Fibroblast of peridontal ligament (primary cell): ENCODE results near the gene TFPI.
"Not testable (repeated sequence)": the region's sequence is repeated elsewhere in the genome, so short reads cannot be mapped to it uniquely, and the experiment has no call there.

Experiments used
- DNase-seq: peaks from one replicate; pipeline ENCODE4 v3.0.0-alpha.2; 2010; ENCODE audit errors: extremely low read depth

TFPI gene

DNA sequence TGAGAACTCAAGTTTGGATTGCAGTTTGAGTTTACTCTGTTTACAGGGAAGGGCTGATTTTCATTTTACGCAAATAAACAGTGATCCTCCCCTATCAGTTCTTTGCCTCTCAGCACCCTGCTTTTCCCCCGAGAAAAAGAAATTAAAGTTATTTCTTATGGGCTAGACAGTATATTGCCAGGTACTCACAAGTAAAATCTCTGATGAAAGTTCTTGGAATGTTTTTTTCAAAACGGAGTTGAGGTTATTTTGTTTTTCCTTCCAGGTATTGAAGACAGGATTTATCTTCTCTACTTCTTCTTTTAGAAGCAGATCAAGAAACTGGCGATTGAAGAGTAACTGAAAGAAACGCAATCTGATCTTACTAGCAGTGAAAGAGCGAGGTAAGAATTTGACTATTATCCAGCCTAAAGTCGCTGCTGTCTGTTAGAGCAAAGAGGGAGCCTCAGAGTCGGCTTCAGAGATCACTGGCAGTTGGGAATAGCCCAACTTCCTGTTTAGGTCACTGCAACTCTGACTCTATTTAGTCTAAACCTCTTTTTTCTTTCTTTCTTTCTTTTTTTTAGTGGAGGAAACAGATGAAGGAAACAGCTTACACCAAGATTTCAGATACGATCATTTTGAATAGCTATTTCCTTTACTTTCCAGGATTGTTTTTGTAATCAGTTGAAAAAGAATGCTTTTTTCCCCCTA, at the start of gene TFPI:
TFPI (minus strand) TSS at position 425 of the 693 bp plus-strand sequence. CDS start 50,667 bp downstream, outside the sequence.
- peak; percentile 80 for DNase-seq

DNA sequence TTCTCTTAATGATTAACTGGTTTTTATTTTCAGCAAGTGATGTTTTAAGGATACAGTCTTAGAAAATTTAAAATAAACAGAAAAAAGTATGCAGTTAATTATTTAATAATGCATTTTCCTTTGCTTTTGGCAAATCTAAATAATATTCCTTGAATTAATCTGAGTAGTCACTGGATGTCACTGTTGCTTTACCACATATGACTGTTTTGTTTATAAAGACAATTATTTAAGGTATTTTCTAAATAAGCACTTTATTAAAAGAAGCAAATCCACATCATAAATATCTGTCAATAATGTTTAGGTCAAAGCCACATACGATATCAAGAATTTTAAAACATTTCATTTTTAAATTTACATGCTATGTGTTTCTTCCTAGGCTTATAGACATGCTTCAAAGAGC, 40.6 kb upstream of the TFPI start:
- peak; percentile 42 for DNase-seq

DNA sequence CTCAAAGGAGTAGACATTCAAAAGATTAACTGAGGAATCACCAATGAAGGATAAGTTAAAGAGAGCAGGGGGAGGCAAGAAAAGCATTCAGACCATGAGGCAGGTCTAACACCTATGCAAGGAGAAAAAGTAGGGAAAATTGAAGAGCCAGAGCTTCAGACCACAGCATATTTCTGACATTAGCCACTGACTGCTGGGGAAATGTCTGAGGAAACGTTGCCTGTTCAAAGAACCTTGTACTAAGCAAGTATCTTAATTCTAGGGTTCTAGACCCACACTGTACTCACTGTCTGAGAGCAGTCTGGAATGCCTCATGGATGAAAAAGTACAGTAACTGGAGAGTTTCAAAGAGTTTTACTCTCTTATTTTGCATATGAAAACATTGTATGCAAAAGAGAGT, 39.5 kb upstream of the TFPI start:
- DNase-seq, result no peak

DNA sequence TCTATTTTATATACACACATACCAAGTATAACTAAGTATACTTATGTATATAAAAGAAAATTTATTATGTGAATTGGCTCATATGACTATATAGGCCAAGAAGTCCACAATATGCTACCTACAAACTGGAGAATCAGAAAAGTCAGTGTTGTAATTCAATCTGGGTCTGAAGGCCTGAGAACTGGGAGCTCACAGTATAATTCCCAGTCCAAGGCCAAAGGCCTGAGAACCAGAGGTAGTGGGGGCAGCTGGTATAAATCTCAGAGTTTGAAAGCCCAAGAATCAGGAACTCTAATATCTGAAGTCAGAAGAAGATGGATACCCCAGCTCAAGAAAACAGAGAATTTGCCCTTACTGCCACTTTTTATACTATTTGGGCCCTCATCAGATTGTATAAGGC, 38.9 kb upstream of the TFPI start:
- no peak for DNase-seq

DNA sequence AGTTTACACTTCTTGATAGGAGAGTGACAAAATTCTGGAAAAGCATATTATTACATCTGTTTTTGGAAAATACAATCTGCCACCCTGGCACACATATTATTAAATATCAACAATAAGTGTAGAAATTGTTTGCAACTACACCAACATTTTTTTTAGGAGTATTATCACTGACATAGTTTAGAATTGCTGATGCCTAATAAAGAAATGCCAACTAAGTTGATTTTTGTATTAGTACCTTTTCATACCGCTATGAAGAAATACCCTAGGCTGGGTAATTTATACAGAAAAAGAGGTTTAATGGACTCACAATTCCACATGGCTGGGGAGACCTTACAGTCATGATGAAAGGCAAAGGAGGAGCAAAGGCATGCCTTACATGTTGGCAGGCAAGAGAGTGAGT, 35.9 kb upstream of the TFPI start:
- no peak for DNase-seq

DNA sequence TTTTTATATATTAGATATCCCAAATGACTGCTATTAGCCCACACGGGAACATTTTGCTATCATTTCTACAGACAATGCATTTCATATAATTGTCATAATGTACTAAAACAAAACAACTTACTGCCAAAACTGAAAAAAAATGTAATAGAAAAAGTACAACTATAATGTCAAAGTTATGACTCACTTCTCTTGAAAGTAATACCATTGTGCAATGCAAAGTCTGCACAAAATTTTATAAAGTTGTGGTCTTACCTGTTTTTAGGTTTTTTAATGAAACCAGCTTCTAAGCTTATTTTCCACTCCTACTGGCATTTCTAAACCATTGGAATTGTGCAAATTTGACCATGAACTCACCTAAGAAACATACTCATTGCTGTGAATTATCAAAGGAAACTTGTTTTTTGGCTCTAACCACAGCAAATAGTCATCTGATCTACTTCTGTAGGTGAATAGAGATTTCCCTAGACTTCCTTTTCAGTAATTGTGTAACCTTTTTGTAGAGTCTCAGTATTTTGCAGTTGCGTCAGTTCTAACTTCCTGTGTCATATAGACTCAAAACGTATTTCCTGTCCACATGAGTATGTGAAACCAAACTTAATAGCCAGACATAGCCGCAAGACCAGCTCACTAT, 31.9 kb upstream of the TFPI start:
- peak; percentile 52 for DNase-seq

DNA sequence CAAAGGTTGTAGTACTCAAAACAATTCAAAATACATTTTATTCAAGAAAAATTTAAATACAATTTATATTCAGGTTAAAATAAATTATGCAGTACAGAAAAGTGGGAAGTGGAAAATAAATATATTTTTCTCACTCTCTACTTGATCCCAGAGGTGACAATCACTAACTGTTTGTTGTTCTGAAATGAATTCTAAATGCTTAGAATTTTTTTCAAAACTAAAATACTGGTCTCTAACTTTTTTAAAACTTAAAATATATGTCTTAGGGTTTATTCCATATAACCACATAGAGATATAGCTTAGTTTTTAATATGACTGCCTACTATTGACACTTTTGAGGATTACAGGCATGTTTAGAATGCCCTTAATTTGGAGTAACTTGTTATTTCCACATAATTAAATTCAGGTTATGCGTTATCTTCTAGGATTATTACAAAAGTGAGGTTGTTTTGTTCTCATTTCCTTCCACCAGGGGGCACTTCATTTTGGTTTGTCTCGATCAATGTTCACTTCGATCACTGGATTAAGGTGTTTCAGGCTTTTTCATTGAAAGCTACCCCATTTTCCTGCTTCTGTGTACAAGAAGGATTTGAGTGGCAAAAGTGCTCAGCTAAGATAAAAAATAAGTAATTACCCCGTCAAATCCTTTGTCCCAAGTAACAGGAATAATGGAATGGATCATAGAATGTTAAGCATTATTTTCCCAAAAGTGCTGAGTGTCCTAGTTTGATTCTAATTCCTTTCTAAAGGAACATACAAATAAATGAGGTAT, 27.1 kb upstream of the TFPI start:
- peak; percentile 81 for DNase-seq

DNA sequence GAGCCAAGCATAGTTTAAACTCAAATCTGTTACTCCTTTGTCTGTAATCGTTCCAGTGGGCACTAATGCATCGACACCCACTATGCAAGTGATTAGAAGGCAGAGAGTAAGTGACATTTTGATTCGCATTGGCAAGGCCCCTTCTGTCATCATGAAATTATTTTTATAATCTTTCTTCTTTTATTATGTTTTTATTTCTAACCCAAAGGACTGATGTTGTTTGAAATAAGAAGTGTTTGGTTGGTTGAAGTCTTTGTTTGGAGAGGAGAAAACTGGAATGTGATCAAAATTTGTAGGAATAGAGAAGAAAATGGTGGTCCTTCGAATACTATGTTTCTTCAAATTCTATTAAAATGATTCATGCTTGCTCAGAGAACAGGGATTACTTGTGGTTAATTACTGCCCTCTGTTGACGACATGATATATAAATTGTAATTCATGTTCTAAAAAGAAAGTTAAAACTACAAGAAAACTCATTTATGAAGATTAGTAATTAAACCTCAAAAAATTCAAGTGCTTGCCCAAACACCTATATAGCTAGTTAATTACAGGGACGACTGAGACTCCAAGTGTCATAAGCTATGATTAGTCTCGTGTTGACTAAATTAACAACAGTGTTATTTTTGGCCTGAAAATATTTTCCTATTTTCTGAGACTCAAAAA, 26.4 kb upstream of the TFPI start:
- peak; percentile 94 for DNase-seq

DNA sequence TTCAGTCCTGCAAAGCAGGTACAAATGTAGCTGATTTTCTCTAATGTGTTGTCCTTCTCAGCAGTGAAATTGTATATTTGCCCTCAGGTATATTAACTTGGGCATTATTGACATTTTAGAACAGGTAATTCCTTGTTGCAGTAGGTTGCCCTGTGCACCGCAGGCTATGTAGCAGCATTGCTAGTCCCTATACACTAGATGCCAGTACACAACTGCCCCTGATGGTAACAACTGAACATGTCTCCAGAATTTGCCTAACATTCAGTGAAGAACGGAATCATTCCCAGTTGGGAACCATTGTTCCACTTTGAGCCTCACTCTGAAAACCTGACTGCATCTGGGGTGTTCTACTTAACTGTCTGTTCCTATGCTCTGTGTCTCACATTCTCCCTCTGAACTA, 23.1 kb upstream of the TFPI start:
- DNase-seq, result no peak

DNA sequence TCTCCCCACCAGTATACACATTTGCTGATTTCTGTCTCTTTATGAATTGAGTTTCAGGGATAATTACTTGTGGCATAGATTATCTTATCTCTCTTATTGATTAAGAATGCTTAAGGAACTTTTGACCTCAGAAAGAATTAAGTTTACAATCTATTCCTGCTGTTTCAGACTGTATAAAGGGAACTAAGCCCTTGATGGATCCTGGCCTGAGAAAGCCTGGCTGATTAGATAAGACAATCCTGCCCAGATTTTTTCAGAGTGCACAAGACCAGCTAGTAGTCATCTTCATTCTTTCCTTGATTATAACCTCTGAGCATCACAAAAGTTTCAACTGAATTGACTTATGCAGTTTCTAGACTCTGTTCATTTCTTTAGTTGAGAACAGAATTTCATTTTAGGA, 22.7 kb upstream of the TFPI start:
- DNase-seq, result peak; percentile 42

DNA sequence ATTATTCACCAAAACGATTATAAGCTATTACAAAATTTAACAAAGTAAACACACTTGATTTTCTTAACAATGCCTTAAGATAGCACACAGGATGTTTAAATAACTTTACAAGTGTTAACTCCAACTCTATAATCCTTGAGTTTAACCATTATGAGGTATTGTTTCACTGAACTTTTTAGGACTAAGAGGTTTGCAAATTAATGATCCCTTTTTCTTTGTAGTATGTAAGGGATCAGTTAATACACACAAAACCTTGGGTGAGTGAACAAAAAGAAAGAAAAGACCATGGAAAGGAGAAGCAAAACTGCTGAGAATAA, 21.5 kb upstream of the TFPI start:
- no peak for DNase-seq

DNA sequence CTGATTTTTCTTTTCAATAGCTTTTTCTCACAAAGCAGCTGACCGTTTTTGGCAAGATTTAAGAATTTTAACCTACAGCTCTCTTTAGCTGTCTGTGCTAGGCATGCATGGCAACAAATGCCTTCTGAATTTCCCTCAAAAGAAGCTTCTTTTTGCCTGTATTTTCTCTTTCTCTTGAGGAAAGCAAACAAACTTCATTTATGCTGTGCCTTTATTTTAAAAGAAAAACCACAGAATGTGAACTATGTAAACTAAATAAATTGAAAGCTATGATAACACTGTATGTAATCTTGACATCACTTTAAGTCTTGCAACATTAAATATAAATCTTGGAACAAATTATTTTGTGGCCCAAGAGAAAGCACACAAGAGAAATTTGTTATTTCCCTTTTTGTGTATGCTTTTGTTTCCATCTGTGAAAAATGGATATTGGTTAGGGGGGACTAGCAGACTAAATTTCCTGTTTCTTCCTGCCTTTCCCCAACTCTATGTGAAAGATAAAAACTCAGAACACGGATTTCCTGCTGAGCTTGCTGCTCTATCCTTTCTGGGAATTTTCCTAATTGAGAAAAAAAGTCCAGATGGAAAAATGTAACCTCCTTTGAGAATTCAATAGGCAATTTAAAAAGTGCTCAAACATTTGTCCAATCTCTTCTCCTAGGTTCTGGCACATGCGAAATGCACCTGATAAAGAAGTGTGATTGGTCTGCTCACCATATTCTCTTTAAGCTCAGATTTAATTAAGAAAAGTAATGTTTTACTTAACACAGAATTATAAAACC, 20.9 kb upstream of the TFPI start:
- peak; percentile 91 for DNase-seq

DNA sequence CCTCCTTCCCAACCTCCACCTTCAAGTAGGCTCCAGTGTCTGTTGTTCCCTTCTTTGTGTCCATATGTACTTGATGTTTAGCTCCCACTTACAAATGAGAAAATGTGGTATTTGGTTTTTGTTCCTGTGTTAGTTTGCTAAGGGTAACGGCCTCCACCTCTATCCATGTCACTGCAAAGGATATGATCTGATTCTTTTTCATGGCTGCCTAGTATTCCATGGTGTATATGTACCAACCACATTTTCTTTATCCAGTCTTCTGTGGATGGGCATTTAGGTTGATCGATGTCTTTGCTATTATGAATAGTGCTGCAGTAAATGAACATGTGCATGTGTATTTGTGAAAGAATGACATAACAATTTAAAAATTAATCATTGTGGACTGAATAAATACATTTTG, 19.5 kb upstream of the TFPI start:
- no peak for DNase-seq

DNA sequence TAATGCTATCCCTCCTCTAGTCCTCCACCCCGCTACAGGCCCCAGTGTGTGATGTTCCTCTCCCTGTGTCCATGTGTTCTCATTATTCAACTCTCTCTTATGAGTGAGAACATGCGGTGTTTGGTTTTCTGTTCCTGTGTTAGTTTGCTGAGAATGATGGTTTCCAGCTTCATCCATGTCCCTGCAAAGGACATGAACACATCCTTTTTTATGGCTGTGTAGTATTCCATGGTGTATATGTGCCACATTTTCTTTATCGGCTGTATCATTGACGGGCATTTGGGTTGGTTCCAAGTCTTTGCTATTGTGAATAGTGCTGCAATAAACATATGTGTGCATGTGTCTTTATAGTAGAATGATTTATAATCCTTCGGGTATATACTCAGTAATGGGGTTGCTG, 17.8 kb upstream of the TFPI start:
- DNase-seq, result not testable (repeated sequence)

DNA sequence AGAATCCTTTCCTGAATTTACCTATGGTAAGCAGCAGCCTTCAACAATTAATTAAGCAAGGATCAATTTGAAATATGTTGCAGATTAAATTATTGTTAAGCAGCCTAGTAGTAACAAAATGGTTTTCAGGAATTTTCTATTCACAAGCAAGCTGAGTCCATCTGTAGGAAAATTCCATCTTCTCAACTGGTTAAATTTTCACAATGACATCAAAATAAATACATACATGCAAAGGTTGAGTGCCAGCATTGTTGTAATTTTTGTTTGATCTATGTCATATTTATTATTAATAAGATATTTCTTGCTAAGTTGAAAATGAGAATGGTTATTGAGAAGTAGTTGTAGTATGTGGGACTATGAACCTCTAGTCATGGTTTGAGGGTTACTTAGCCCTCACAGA, 15.3 kb upstream of the TFPI start:
- no peak for DNase-seq

DNA sequence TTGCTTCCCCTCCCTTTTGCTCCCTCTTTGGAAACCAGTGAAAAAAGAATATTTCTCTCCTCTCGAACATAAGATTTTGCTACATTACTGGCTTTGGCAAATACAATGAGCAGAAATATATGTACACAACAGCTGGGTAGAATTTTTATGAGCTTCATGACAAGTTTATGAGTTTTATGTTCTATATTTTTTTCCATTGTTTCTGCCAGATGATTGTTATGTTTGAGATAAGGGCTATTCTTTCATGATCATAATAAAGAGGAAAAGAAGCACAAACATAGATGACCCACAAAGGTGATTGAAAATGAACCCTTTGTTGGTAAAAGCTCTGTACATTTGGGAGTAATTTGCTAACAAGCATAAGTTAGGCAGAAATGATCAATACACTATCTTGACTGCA, 14.8 kb upstream of the TFPI start:
- no peak for DNase-seq

DNA sequence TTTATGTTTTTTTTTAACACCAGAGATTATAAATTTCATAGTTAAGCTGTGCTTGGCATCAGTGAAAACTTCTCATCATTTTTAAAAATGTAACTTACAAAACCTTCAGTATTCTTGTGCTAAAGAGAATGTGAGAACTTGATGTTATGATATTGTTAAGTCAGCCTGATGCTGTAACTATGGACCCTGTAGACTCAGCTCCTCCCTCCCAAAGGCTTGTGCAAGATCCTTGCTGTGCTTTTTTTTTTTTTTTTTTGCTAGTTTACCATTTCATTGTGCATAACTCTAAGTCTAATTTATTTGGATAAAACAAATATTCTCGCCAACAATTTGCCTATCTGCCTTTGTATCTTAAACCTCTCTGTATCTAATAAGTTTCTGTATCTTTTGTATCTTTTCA, 12.9 kb upstream of the TFPI start:
- peak; percentile 90 for DNase-seq

DNA sequence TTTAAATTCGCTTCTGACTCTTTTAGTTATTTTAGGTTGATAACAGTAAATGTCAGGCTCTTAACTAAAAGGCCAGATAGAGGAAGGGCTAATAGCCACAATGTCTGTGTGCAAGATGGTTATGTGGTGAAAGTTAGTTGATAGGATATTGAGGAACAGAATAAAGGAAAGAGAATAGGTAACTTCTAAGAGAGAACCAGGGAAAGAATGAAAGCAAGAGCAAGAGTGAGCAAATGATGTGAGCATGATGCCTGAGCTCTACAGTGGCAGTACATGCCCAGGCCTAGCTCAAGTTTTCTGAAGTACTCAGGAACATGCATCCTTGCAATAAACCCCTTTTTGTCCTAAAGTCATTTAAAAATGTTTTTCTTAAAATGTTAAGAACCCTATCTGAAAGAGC, 12.5 kb upstream of the TFPI start:
- no peak for DNase-seq

DNA sequence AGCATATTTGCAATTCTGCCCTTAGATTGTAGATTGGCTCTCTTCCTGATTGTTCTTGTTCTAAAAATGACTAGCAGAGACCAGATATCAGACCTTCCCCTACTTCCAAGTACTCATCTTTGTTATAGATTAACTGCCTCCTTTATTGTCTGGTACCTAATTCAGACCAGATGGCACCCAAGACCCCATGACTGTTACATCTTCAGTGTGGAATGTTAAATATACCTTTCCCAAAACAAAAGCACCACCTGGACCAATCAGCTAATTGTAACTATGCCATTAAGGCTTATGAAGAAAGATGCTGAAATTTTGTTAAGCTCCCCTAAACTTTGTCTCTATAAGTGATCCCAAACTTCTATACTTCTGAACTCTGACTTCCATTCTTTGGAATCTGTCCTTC, 12.0 kb upstream of the TFPI start:
- DNase-seq, result no peak

DNA sequence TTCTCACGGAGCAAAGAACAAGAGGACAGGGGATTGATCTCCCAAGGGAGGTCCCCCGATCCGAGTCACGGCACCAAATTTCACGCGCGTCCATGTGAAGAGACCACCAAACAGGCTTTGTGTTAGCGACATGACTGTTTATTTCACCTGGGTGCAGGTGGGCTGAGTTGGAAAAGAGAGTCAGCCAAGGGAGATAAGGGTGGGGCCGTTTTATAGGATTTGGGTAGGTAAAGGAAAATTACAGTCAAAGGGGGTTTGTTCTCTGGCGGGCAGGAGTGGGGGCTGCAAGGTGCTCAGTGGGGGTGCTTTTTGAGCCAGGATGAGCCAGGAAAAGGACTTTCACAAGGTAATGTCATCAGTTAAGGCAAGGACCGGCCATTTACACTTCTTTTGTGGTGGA, 11.4 kb upstream of the TFPI start:
- not testable (repeated sequence) for DNase-seq

DNA sequence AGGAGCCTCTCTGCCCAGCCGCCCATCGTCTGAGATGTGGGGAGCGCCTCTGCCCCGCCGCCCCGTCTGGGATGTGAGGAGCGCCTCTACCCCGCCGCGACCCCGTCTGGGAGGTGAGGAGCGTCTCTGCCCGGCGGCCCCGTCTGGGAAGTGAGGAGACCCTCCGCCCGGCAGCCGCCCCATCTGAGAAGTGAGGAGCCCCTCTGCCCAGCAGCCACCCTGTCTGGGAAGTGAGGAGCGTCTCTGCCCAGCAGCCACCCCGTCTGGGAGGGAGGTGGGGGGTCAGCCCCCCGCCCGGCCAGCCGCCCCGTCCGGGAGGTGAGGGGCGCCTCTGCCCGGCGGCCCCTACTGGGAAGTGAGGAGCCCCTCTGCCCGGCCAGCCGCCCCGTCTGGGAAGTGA, 2.3 kb upstream of the TFPI start:
- DNase-seq, result not testable (repeated sequence)

DNA sequence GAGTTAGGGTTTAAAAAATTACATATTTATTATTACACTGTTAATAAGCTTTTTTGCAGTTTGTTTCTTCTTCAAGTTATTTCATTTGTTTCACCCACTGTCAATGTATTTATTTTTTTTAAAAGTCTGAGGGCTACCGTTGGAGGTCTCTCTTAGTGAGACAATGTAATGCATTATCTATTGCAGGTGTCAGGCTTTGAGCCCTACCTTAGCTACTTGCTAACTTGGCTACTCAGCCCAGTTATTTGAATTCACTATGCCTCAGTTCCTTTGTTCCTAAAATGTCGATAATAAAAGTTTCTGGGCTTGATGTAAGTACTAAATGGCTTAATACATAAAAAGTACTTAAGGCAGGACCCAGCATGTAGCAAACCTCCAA, 458 bp upstream of the TFPI start:
- no peak for DNase-seq
